Breast epithelium (tissue), 3 donors: ENCODE measurements around the gene AGAP1.

Experiments
- POLR2A ChIP-seq: fragments of 450-650 bp; IDR thresholded peaks from one replicate; pipeline ENCODE4 v1.6.1; 2016; ENCODE audit warnings: antibody characterized with exemption, mild to moderate bottlenecking, moderate library complexity
- TF ChIP-seq, protein P1 (sequence below), 3 donors: fragments of 450-650 bp; IDR thresholded peaks; one replicate each; pipeline ENCODE4 v1.5.1; 2016 to 2017; ENCODE audit warnings: antibody characterized with exemption in 3 of 3, mild to moderate bottlenecking in 3 of 3, moderate library complexity in 3 of 3

DNA sequence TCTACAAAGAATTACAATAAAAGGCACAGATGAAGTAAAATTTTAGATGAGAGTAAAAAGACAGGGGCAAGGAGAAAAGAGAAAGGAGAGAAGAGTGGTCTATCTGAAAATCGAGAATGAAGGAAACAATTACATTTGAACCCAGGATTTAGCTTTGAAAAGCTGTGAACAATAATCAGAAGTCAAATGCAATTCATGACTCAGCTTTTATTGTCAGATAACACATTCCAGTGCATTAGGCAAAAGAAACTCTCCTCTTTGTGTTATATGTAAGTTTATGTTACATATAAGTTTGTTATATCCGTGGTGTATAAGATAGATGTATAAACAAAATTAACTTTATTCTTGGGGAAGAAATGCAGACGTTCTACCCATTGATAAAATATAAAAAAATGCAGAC, 389.8 kb downstream of the AGAP1 start:
- TF ChIP-seq, protein P1, sequence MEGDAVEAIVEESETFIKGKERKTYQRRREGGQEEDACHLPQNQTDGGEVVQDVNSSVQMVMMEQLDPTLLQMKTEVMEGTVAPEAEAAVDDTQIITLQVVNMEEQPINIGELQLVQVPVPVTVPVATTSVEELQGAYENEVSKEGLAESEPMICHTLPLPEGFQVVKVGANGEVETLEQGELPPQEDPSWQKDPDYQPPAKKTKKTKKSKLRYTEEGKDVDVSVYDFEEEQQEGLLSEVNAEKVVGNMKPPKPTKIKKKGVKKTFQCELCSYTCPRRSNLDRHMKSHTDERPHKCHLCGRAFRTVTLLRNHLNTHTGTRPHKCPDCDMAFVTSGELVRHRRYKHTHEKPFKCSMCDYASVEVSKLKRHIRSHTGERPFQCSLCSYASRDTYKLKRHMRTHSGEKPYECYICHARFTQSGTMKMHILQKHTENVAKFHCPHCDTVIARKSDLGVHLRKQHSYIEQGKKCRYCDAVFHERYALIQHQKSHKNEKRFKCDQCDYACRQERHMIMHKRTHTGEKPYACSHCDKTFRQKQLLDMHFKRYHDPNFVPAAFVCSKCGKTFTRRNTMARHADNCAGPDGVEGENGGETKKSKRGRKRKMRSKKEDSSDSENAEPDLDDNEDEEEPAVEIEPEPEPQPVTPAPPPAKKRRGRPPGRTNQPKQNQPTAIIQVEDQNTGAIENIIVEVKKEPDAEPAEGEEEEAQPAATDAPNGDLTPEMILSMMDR (IDR thresholded peaks at IDR 0.05): no peak
- TF ChIP-seq POLR2A: no peak
